Stimulated activated CD4-positive, alpha-beta T cell treated with anti-CD3 and anti-CD28 coated beads, TNF-alpha, amount 100 ng/mL, for 1 hour (primary cell): Measurements from ENCODE around the gene SLMAP.
"Not testable (repeated sequence)": the region's sequence is repeated elsewhere in the genome, so short reads cannot be mapped to it uniquely, and the experiment has no call there.

Source experiments
- DNase-seq, 3 donors: peaks; one replicate each; pipeline ENCODE4 v3.0.0-alpha.2; 2020; ENCODE audit warnings: low read depth in 3 of 3, low spot score in 1 of 3

SLMAP gene

GRCh38 chr3:57876632-57877031 lies 120.5 kb downstream of the SLMAP start:
- DNase-seq = no peak

DNA sequence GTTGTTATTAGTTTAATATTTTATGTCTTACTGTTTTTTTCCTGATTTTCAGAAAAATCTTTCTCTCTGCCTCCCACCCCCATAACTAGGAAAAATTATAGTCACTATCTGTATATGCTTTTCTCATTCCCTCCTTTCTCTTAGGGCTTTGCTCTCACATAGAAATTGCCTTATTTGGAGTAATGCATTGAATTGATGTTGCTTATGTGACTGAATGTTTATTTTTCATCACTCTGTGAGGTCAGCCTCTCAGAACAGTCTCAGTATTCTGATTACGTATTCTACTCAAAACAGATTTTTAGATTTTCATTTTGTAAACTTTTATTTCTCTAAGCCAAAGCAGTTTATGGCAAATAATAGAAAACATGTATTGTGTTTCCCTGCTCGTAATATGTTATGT lies 121.0 kb downstream of the SLMAP start:
- DNase-seq = no peak

- not testable (repeated sequence) for DNase-seq
Measured at GRCh38 chr3:57884436-57884835, 128.3 kb downstream of the SLMAP start.

- no peak for DNase-seq
Measured at GRCh38 chr3:57889807-57890206, 133.7 kb downstream of the SLMAP start.

GRCh38 chr3:57890874-57891273 lies 134.8 kb downstream of the SLMAP start:
- DNase-seq = no peak

- DNase-seq = no peak
Measured at GRCh38 chr3:57892423-57892822, 136.3 kb downstream of the SLMAP start.

DNA sequence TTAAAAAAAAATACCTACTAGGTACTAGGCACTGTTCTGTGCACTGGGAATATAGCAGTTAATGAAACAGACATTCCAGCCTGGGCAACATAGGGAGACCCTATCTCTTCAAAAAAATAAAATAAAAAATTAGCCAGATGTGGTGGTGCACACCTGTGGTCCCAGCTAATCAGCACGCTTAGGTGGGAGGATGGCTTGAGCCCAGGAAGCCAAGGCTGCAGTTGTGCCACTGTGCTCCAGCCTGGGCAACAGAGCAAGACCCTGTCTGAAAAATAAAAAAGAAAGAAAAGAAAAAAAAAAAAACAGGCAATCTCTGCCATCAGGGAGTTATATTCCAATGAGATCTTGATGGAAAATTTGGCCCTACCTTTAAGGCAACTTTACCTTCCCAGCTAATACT lies 137.0 kb downstream of the SLMAP start:
- no peak for DNase-seq

GRCh38 chr3:57893668-57894067 lies 137.6 kb downstream of the SLMAP start:
- no peak for DNase-seq

- no peak for DNase-seq
Measured at GRCh38 chr3:57896031-57896430, 139.9 kb downstream of the SLMAP start.

- no peak for DNase-seq
Measured at GRCh38 chr3:57896691-57897090, 140.6 kb downstream of the SLMAP start.

DNA sequence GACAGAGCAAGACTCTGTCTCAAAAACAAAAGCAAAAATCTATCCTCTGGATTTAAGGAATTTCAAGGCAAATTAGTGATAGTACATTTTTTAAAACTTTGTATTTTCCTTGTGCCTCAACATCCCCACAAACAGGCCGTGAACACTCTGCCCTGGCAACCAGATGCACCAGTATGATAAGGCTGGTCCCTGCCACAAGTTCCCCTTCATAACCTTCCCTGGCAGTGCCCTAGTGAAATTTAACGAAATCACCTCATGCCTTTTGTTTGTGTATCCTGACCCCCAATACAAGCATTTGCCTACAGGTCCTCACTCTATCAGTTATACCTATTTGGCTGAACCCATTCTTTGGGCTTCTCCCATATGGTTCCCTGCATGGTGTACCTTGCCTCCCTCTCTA lies 144.7 kb downstream of the SLMAP start:
- no peak for DNase-seq

- DNase-seq = no peak
Measured at GRCh38 chr3:57903124-57903890, 147.2 kb downstream of the SLMAP start.

GRCh38 chr3:57910990-57911389 lies 154.9 kb downstream of the SLMAP start:
- DNase-seq = no peak

GRCh38 chr3:57911593-57911992 lies 155.5 kb downstream of the SLMAP start:
- DNase-seq = no peak

- no peak for DNase-seq
Measured at GRCh38 chr3:57917601-57918000, 161.5 kb downstream of the SLMAP start.

GRCh38 chr3:57918123-57918837 lies 162.2 kb downstream of the SLMAP start:
- no peak for DNase-seq

DNA sequence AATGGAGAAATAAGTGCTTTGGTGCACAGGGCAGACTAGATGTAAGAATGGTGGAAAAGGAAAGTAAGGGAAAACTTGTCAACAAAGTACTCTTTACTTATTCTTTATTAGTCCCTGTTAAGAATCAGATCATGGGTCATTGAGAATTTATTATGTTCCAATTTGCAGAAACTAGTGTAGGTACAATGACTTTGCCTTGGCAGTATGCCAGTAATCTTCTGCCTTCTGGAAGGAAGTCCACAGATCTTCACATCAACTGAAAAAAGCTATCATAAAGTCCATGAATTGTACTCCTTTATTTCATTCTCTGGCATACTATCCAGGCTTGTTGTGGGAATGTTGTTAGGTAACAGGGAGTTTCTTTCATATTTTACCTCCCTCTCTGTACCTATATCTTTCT lies 163.9 kb downstream of the SLMAP start:
- no peak for DNase-seq

GRCh38 chr3:57923101-57923500 lies 167.0 kb downstream of the SLMAP start:
- no peak for DNase-seq

DNA sequence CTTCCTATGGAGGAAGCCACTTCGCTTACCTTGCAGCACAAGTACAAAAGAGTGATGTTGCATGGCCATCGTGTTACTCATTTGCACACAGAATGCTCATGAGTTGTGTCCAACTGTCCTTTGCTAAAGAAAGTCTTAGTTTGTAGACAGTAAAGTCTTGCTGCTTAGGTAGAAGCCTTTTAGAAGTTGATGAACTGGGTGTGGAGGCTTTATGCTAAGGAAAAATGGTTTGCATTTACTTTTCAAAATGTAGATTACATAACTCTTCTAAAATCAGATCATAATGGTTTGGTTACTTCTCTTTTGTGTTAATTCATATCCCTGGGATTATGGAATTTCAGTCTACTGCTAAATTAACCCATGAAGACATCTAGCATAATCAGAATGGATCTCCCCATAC lies 167.6 kb downstream of the SLMAP start:
- DNase-seq = no peak

DNA sequence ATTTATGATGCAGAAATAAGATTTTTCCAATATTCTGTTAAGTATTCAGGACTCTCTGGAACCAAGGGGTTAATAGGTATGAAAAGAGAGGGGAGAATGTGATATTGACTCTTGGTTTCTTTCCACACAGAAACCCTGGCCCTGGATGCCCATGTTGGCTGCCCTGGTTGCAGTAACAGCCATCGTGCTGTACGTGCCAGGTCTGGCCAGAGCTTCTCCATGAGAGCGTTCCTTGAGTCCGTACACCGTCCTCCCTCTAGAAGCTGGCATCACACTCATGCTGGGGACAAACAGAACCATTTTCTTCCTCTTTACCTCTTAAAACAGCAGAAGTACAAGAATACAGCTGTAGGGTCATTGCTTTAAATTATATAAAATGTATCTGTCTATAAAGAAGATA lies 171.1 kb downstream of the SLMAP start:
- no peak for DNase-seq

DNA sequence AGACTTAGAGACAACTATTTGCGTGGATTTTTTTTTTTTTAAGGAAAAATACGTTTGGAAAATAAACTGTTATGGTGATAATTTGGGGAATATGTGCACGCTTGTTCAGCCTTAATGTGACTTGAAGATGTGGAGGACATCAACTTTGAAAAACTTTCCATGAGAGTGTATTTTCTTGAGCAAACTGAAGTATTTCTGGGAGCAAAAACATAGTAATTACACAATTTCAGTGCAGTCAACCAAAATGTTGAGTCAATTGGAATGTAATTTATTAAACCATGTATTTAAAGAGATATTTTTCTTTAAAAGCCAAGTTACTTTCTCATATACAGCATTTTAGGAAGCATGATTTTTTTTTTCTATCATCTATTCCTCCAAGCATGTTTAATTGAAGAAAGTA lies 171.8 kb downstream of the SLMAP start:
- no peak for DNase-seq

DNA sequence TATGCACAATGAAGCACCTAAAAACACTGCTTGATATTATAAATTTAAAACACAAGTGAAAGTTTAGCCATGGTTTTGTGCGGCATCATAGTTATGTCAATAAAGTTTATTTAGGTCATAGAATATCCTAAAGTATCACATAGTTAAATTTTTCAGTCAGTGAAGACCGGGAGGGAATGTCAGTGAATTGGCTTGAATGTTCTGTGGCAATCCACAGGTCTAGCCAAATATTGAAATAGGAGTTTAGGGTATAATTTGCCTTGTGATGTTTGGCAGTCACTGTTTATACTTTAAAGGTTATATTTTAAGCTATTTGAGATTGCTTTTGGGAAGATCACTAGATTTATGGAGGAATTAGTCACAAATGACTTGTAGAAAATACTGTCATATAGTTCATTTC lies 172.4 kb downstream of the SLMAP start:
- DNase-seq = no peak

GRCh38 chr3:57929988-57930387 lies 173.9 kb downstream of the SLMAP start:
- no peak for DNase-seq
